Lung microvascular endothelial cell (primary cell): ENCODE results near the gene TLR3. TPM values are rescaled to one million over a fixed set of nuclear protein-coding genes. Genes with fewer than 3 reads are reported as not detected.
"Not testable (repeated sequence)": the region's sequence is repeated elsewhere in the genome, so short reads cannot be mapped to it uniquely, and the experiment has no call there.

Experiments used
- DNase-seq, 2 donors: peaks; one replicate each; pipeline versions ENCODE4 v3.0.0 to v3.0.0-alpha.2; 2010; ENCODE audit warnings: low read depth in 2 of 2
- total RNA-seq: library from RNA; depleted of rRNA; stranded (reverse); fragments of >200 nt; gene quantifications from 2 replicates; pipeline ENCODE4 v1.2.1, GENCODE V29; 2014

The TLR3 gene
- total RNA-seq: 0.40 and 0.44 TPM in 2 replicates

DNA sequence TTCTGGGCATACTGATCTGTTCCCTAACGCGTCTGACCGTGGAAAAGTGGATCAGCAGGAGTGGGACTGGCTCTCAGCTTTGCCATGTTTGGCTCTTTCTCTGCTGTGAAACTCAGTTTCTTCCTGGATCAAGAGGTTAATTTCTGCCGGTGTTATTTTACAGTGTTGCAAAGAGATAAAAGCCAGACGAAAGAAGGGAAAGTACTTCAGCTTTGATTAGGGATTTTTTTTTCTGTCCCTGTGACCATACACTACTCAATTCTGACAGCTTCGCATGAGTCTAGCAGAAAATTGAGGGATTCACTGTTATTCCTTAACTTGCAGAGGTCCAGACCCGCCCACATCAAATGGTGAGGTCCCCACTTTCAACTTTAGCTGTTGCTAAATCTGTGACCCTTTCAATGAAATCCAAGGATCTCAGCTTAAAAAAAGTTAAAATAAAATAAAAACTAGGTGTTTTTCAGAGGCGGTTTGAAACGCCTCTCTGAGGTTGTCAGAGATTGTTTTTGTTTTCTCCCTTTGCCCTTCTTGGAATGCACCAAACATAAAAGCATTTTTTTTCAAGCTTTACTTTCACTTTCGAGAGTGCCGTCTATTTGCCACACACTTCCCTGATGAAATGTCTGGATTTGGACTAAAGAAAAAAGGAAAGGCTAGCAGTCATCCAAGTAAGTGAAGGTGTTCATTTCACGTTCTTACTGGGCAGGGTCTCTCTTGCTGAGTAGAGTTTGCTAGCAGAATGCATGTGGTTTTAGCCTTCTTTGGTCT is at the start of gene TLR3:
Gene TLR3, plus strand, starts transcription at position 576 of the 768 bp plus-strand sequence. CDS start 7,464 bp downstream, outside the sequence.
- peak; percentile 30 to 57 for DNase-seq

- DNase-seq: no peak
These were observed 49.7 kb upstream of the TLR3 start for GRCh38 chr4:186019269-186019668.

- no peak for DNase-seq
These were observed 48.7 kb upstream of the TLR3 start for GRCh38 chr4:186020106-186020792.

DNA sequence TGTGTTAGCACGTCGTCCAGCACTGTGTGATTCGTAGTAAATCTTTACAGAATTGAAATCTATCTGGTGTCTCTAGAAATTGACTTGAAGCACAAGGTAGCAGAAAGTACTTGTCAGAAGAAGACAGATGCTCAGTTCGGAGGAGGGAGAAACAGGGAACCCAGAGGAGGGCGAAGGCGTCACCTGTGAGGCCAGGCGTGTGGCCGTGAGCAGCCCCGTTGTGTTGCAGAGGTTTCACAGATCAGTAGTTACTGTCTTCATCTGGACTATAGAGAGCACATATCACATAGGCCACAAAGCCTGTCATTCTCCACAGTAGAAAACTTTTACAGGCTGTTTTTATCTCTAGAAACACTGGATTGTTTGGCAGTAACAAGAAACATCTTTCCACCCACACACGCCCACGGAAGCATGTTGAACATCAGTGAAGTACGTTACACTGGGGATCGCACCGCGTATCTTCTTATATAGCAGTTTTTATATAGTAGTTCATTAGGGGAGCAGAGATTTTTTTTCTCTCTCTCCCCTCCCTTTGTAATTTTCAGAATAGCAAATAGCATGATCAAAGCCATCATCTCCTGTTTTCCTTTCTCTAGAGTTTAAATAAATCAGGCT is 48.1 kb upstream of the TLR3 start:
- no peak for DNase-seq

GRCh38 chr4:186021461-186022167 is 47.3 kb upstream of the TLR3 start:
- peak; percentile 69 to 71 for DNase-seq

- no peak for DNase-seq
These were observed 45.0 kb upstream of the TLR3 start for GRCh38 chr4:186023975-186024374.

DNA sequence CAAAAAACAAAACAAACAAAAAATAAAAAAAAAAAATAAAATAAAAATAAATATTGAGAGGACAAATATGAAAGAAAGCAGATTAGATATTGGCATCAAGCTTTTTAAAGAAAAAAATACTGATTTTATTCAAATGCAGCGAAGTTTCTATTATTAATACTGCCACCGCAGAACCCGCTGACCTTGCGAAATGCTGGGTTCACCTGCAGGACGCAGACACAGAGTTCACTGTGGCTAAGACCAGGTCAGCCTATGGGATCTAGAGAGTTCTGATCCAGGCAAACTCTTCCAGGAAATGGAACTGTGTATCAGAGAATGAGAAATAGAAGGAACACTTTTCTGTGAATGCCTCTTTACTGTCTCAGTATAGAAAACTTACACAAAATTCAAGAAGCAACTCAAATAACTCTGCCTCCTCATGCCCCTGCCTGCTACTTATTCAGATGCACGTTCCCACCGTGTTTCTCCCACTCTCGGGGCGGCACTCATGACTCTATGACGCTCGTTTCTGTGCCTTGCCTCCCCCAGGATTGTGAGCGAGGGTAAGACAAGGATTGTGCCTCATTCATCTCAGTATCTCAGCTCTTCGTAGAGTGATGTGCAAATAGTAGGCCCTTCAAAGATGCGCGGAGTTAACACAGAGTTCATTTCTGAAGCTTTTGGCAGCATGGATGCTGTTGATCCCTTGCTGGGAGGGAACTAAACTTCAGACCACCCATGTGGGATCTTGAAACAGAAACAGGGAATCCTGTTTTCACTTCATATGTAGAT is 44.1 kb upstream of the TLR3 start:
- DNase-seq: no peak

- DNase-seq: no peak
These were observed 43.6 kb upstream of the TLR3 start for GRCh38 chr4:186025408-186025690.

- DNase-seq: no peak
These were observed 41.6 kb upstream of the TLR3 start for GRCh38 chr4:186027405-186027804.

- DNase-seq: peak; percentile 67 to 95
These were observed 39.2 kb upstream of the TLR3 start for GRCh38 chr4:186029571-186030398.

DNA sequence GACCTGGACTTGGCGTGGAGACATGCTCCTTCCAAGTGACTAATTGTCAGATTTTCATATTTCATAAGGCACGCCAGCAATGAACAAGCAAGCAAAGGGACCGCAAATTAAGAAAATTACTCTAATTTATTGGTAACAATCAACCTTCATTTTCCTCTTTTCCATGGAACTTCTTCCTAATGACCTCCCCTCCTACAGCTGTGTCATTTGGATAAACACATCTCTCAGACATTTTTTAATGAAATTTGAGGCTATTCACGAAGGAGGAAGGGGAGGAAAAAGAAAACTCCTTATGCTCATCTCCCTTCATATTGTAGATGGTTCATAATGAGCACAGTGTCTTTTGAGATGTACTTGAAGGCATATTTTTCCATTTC is 38.6 kb upstream of the TLR3 start:
- DNase-seq: no peak

GRCh38 chr4:186030795-186031194 is 38.2 kb upstream of the TLR3 start:
- DNase-seq: no peak

GRCh38 chr4:186032259-186032658 is 36.7 kb upstream of the TLR3 start:
- DNase-seq: no peak

GRCh38 chr4:186033027-186033426 is 35.9 kb upstream of the TLR3 start:
- no peak for DNase-seq

GRCh38 chr4:186034613-186035012 is 34.3 kb upstream of the TLR3 start:
- not testable (repeated sequence) for DNase-seq

GRCh38 chr4:186036976-186037581 is 31.9 kb upstream of the TLR3 start:
- DNase-seq: no peak

DNA sequence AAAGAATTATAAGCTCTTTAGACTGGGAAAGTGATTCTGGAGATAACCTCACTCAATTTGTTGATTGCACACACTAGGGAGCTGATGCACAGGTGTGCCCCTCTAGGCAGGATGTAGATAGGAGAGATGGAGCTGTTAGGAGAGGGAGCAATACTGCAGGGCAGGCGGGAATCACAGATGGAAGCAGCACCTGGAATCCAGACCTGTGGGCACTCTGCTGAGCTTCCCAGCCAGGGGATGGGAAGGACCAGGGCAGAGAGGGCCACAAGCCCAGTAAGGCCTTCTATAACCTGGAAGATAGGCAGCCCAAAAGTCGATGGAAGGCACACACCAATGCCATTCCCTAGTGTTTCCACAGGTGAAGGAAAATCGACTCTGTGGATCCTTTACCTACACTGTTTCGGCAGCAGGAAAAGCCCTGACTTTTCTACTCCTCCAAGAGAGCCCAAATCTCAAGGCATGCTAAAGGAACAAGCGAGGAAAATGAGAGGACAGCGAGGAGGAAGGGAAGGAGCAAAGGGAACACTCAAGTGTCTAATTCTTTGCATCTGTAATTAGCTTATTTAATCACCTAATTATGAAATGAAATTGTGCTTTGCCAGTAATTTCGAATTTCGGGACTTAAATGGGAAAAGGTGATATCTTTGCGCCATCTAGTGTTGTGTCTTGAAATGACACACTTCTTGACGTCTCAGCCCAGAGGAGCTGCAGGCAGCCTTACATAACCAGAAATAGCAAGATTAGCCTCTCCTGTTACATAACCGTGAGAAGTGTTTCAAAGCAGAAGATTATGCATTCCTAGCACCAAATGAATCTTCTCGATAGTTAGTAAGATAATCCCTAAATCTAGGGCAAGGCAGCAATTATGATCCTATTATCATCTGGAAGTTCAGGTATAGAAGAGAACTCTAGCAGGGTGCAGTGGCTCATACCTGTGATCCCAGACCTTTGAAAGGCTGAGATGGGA is 31.0 kb upstream of the TLR3 start:
- peak; percentile 85 to 86 for DNase-seq

DNA sequence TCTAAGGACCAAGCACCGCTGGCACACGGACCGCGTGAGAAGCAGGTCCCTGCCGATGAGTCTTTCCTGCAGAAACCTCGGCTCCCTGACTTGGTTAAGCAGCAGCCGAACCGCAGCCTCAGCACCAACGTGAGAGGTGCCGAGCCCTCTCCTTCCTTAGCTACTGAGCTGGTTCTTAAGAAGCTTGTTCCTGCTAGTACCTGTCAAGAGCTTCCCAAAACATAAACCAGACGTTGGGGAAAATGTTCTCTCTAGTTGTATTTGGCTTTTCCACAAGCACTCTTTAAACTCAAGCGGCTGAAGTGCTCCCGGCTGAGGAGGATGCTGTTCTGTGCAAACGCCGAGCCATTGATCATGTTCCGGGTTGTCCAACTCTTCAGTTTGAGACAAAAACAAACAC is 29.3 kb upstream of the TLR3 start:
- no peak for DNase-seq

- DNase-seq: no peak
These were observed 28.6 kb upstream of the TLR3 start for GRCh38 chr4:186040316-186040715.
